Stimulated activated CD8-positive, alpha-beta memory T cell treated with anti-CD3 and anti-CD28 coated beads, Interleukin-15, amount 100 ng/mL, for 4 hours (primary cell): ENCODE results near the gene SIGMAR1.
"Not testable (repeated sequence)": the region's sequence is repeated elsewhere in the genome, so short reads cannot be mapped to it uniquely, and the experiment has no call there.

Experiments used
- DNase-seq, 2 donors: peaks; one replicate each; pipeline ENCODE4 v3.0.0-alpha.2; 2020; ENCODE audit warnings: low read depth in 2 of 2

SIGMAR1 gene

GRCh38 chr9:34654323-34655051, 16.9 kb upstream of the SIGMAR1 start:
- DNase-seq: no peak

GRCh38 chr9:34653151-34654072, 15.8 kb upstream of the SIGMAR1 start:
- DNase-seq: no peak

DNA sequence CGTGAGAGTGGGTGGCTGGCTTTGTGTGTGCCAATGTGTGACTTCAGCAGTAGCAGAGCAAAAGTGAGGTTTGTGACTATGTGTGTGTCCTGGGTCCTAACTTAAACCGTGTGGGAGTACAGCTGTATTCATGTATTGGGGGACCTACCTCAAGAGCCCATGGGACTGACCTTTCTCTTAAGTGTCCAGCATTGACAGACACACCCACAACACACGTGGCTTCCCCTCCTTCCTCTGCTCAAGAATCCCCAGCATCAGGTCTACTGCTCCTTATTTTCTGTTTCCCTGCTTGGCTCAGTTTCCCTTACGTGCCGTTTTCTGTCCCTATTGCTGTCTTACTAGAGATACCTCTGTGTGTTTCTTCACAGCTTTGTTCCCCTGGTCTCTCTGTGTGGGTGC, 15.0 kb upstream of the SIGMAR1 start:
- DNase-seq: no peak

DNA sequence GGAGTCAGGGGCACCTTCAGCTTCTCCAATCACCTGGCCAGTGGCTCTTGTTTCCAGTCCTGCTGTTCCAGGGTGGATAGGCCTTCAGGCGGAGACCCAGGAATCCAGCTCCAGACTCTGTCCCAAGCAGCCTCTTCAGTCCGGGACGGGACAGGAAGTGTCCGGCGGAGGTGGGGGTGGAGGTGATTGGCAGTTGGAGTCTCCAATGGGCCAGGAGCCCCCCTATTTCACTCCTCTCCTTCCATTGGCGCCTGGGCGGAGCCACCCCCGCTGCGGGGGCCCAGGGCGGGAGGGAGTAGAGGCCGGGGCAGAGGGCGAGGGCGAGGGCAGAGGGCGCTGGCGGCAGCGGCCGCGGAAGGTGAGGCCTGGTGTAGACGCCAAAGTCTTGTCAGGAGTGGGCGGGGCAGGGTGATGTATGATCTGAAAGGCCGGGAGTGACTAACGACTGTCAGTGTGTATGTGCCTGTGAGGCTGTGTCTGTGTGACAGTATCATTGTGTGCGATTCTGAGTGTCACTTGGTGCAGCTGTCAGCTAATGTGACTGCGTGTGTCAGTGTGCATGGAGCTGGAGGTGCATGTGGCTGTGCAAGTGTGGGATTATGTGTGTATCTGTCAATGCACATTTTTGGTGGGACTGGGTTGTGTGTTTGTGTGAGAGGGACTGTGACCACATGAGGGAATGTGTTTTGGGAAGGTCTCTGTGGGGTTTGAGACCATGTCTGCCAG, 14.5 kb upstream of the SIGMAR1 start, which contains the start of gene IL11RA:
TSS of gene IL11RA (plus strand) at position 310 of the 726 bp plus-strand sequence. CDS start 3,033 bp downstream, outside the sequence.
- DNase-seq: no peak

DNA sequence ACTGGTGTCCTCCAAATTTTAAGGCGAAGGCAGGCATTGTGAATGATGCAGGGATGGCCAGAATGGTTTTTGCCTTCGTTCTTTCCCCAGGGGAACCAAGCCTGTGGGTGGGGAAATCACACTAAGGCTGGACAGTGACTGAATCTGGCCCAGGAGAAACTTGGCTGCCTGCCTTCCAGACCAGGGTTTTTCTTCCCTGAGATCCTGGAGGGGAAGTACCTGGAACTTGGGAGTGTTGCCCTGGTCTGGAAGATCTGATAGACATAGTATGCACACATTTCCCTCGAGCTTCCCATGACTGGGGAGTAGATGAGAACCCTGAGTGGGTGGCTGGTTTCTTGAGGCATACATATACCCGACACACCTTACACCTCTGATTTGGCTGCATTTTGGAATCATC, 13.7 kb upstream of the SIGMAR1 start:
- no peak for DNase-seq

DNA sequence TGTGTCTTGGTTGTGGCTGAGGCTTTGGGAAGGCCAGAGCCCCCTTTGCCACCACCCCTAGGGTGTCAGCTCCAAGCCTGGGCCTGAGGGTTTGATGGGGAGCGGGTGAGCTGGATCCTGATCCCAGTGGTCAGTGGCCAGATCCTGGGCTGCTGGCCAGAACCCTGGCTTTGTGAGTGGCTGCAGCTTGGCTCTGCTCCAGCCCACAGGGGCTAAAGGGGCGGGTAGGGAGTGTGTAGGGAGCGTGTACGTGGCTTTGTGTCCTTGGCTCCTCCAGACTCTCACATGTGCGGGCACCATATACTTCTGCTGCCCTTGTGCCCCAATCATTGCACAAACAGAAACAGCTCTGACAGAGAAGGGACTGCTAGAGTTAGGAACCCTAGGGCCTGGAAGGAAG, 13.2 kb upstream of the SIGMAR1 start:
- DNase-seq: no peak

DNA sequence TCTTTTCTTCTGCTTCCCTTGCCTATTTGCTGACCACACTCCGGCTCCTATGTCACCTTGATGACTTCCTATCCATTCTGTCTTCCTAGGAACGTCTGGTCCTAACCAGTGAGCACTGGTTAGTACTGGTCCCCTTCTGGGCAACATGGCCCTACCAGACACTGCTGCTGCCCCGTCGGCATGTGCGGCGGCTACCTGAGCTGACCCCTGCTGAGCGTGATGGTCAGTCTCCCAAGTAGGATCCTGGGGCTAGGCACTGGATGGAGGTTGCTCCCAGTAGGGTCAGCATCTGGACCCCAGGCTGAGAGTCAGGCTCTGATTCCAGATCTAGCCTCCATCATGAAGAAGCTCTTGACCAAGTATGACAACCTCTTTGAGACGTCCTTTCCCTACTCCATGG, 11.1 kb upstream of the SIGMAR1 start:
- no peak for DNase-seq

DNA sequence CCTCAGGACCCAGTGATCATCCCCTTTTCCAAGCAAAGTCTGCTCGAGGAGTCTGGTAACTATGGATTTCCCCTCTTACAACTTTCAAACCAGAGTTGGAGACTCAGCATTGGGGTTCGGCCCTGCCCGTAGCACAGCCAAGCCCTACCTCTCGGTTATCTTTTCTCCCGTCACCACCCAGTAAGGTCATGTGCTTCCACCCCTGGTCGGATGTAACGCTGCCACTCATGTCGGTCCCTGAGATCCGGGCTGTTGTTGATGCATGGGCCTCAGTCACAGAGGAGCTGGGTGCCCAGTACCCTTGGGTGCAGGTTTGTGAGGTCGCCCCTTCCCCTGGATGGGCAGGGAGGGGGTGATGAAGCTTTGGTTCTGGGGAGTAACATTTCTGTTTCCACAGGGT, 10.1 kb upstream of the SIGMAR1 start:
- no peak for DNase-seq

DNA sequence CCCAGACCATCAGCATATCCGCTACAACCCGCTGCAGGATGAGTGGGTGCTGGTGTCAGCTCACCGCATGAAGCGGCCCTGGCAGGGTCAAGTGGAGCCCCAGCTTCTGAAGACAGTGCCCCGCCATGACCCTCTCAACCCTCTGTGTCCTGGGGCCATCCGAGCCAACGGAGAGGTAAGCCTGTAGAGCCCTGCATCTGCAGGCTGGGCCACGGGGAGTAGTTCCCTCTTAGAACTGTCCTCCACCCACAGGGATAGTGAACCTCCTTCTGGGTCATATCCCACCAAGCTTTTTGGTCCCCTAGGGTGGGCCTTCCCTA, 9.5 kb upstream of the SIGMAR1 start:
- no peak for DNase-seq

- peak; percentile 90 to 92 for DNase-seq
Measured at GRCh38 chr9:34646211-34647083, 8.9 kb upstream of the SIGMAR1 start, which contains the start of gene GALT. GALT (plus strand) TSS chr9:34646675; CDS start chr9:34646705, 30 bp downstream.

GRCh38 chr9:34644766-34645314, 7.3 kb upstream of the SIGMAR1 start:
- DNase-seq: no peak

GRCh38 chr9:34642679-34643078, 5.1 kb upstream of the SIGMAR1 start:
- no peak for DNase-seq

- not testable (repeated sequence) for DNase-seq
Measured at GRCh38 chr9:34639322-34639721, 1.7 kb upstream of the SIGMAR1 start.

- DNase-seq: no peak
Measured at GRCh38 chr9:34638138-34638445, 505 bp upstream of the SIGMAR1 start.

DNA sequence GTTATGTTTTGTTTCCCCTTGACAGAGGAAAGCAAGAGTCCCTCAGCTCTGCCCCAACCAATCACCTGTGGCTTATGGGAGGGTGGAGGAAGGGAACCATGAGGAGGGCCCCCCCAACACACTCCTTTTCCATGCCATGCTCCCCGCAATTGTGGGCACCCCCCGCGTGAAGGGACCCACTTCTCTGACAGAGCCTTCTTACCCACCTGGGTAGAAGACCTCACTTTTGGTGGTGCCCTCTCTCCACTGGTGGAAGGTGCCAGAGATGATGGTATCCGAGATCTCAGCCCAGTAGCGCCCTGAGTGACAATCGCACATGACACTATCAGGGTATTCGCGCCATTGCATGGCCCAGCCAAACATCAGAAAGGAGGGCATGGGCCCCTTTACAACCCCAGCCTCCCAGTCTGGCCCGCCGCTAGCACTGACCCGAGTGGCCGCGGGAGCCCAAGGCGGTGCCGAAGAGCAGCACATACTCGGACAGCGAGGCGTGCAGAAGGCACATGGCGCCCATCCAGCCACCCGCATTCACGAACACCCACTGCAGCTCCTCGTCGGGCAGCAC, 714 bp downstream of the SIGMAR1 start:
- DNase-seq: peak in 1 of 2 donors; percentile 26

GRCh38 chr9:34635556-34635955, 2.0 kb downstream of the SIGMAR1 start:
- DNase-seq: no peak

DNA sequence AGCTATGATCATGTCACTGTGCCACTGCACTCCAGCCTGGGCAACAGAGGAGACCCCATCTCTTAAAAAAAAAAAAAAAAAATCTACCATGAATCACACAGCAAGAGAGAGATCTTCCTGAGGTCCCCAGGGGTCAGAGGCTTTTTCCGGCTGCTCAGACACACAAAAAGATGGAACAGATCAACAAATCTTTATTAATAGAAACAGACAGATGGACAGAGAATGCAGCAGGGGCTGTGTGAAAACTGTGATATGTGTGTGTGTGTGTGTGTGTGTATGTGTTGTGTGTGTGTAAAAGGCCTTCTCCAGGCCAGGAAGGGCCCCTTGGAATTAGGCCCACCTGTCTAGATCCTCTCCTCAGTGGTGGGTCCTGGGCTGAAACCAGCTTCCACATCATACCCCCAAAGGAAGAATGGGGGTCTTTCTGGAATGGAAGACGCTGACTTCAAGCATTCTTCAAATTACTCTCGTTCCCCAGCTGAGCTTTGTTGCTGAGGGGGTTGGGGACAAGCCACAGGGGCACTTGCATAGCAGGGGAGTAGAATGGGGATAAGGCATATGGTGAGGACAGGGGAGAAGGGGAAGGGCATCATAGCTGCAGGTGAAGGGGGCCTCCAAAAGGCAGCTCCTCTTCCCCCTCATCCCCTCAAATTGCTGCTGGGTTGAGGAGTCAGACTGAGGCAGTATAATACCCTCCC, 2.9 kb downstream of the SIGMAR1 start:
- DNase-seq: no peak

GRCh38 chr9:34633851-34634550, 3.6 kb downstream of the SIGMAR1 start:
- peak in 1 of 2 donors; percentile 34 for DNase-seq

DNA sequence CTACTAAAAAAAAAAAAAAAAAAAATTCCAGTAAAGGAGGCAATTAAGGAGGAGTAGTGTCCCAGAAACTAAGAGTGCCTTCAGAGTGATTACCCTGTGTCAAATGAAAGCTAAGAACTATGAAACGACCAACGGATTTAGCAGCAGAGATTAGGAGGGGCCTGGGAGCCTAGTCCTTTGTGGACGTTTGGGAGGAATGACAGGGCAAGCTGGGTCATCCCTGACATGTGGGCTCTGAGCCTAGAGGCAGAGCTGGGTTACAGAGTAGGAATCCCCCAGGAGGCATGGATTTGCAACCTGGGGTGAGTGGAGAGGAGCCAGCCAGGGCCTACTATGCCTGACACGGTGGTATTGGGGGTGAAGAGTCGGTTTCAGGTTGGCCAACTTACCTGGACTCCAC, 4.4 kb downstream of the SIGMAR1 start:
- no peak for DNase-seq
